ENCODE results near the gene EPHB3. TPM values are rescaled to one million over a fixed set of nuclear protein-coding genes. Genes with fewer than 3 reads are reported as not detected.

Gene EPHB3
- total RNA-seq, 1 experiment from 2014 or later = 6.0 TPM

- intact Hi-C loops (cut with micrococcal nuclease; ENCODE audit: unreplicated experiment) = no loop called here
- H3K4me3 ChIP-seq (ENCODE audit: low read depth in 2 of 2, low read length in 2 of 2) = no peak overlapping the region
- ChIA-PET CTCF (no interaction called here), POLR2A (no interaction called here)
- no peak for TF ChIP-seq TCF7L2 (IDR thresholded peaks at IDR 0.05; ENCODE audit: low read depth, low read length)
- no peak for TF ChIP-seq CTCF (IDR thresholded peaks at IDR 0.05)
- TF ChIP-seq REST (IDR thresholded peaks at IDR 0.05; ENCODE audit: insufficient read depth in 1 of 2, low read depth in 2 of 2, low read length in 1 of 2) = no peak
- no peak for TF ChIP-seq SIN3A (IDR thresholded peaks at IDR 0.05; ENCODE audit: borderline replicate concordance, insufficient read depth, low read depth, low read length)
- no peak for TF ChIP-seq POLR2AphosphoS5 (IDR thresholded peaks at IDR 0.05; ENCODE audit: low read depth, low read length)
- H3K27ac ChIP-seq (ENCODE audit: low read length) = no peak overlapping the region
- H3K36me3 ChIP-seq (ENCODE audit: control insufficient read depth, insufficient read depth, low read length) = no peaks in the 10 kb centered on the region
- DNase-seq (ENCODE audit: low read depth, low spot score) (no peak), ATAC-seq (no peak)
- H3K9me3 ChIP-seq (ENCODE audit: control insufficient read depth, insufficient read depth, low read depth, low read length) = no peaks in the 10 kb centered on the region
- no peaks in the 10 kb centered on the region for H3K4me1 ChIP-seq (ENCODE audit: control insufficient read depth, insufficient read depth, low read length)
- no TSS peak for BruUV-seq (replicated peaks)
- in situ Hi-C loops (cut with HindIII; ENCODE audit: low pct_unique_long_range_greater_than_20kb, low sequenced_read_pairs) = no loop called here
- H3K27me3 ChIP-seq (ENCODE audit: control insufficient read depth, insufficient read depth, low read length) = peaks cover 2% of the 10 kb centered on the region; the same call in 1 of the 2 replicates
Measured at GRCh38 chr3:184554461-184554860, 7.1 kb upstream of the EPHB3 start.

DNA sequence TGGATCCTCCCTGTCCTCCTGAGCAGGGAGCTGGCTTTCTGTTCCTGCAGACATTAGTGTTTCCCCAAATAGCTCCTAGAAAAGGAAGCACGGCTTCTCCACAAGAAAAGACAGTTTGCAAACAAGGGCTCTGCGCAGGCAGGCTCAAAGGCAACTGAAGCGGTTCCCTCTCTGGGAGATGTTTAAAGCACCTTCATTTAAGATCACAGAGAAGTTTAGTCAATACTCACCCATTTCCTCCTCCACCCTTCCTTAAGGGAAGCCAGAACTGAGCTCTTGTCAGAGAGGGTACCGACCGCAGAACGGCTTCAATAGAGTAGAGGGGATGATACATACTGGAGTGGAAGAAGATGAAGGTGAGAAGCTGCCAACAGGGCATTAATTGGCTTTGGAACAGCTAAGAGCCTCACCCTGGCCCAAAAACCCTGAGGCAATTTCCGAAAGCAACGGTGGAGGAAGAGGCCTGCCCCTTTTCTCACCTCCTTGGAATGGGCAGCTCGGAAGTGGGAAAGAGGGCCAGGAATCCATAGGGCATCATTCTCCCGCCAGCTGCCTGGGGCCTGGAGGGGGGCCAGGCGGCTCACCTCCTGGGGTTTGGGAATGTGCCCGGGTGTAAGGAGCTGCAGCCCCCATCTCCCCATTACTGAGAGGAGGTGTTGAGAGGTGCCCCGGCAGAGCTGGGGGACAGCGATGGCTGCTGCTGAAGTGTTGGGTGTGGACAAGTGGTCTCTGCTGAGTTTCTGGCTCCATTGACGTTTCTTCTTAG, 4.8 kb upstream of the EPHB3 start:
- ChIA-PET POLR2A (no interaction called here), CTCF (no interaction called here)
- in situ Hi-C loops (cut with HindIII; ENCODE audit: low pct_unique_long_range_greater_than_20kb, low sequenced_read_pairs) = no loop called here
- peaks cover 2% of the 10 kb centered on the region; the same call in 1 of the 2 replicates for H3K27me3 ChIP-seq (ENCODE audit: control insufficient read depth, insufficient read depth, low read length)
- DNase-seq (ENCODE audit: low read depth, low spot score) (no peak), ATAC-seq (no peak)
- peaks cover 7% of the 10 kb centered on the region; the same call in 1 of the 2 replicates for H3K4me1 ChIP-seq (ENCODE audit: control insufficient read depth, insufficient read depth, low read length)
- no peak for TF ChIP-seq TCF7L2 (IDR thresholded peaks at IDR 0.05; ENCODE audit: low read depth, low read length)
- no peak for TF ChIP-seq POLR2AphosphoS5 (IDR thresholded peaks at IDR 0.05; ENCODE audit: low read depth, low read length)
- TF ChIP-seq SIN3A (IDR thresholded peaks at IDR 0.05; ENCODE audit: borderline replicate concordance, insufficient read depth, low read depth, low read length) = no peak
- TF ChIP-seq CTCF (IDR thresholded peaks at IDR 0.05) = no peak
- TF ChIP-seq REST (IDR thresholded peaks at IDR 0.05; ENCODE audit: insufficient read depth in 1 of 2, low read depth in 2 of 2, low read length in 1 of 2) = no peak
- H3K4me3 ChIP-seq (ENCODE audit: low read depth in 2 of 2, low read length in 2 of 2) = no peak overlapping the region
- no peaks in the 10 kb centered on the region for H3K9me3 ChIP-seq (ENCODE audit: control insufficient read depth, insufficient read depth, low read depth, low read length)
- no peak overlapping the region for H3K27ac ChIP-seq (ENCODE audit: low read length)
- intact Hi-C loops (cut with micrococcal nuclease; ENCODE audit: unreplicated experiment) = no loop called here
- BruUV-seq (replicated peaks) = no TSS peak
- no peaks in the 10 kb centered on the region for H3K36me3 ChIP-seq (ENCODE audit: control insufficient read depth, insufficient read depth, low read length)

Data from Panc1 (cell line).